ENCODE data around the gene NRG2. TPM values are rescaled to one million over a fixed set of nuclear protein-coding genes. Genes with fewer than 3 reads are reported as not detected.

The NRG2 gene
- total and polyA plus RNA-seq, 9 donors, result 2.6 to 32.6 (median 19.3) TPM

DNA sequence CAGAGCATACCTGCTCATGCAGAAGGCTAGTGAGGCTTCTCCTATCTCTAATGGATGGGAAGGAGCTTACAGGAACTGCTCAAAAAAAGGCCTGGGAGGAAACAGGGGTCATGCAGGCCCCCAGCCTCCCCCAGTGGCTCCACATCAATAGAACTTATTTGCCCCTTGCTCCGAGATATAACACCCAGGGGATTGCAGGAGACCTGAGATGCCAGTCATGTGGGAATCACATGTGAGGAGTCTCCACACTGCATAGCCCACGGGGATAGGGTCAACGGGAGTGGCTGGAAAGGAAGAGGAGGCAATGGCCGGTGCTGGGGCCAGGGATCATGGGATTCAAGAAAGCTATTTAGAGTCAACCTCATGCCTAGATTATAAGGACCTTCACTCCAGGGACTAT lies 76.2 kb downstream of the NRG2 start:
- TF ChIP-seq EP300 (IDR thresholded peaks at IDR 0.05) (no peak), POLR2A (IDR thresholded peaks at IDR 0.05) (no peak)
- TF ChIP-seq, protein P1, sequence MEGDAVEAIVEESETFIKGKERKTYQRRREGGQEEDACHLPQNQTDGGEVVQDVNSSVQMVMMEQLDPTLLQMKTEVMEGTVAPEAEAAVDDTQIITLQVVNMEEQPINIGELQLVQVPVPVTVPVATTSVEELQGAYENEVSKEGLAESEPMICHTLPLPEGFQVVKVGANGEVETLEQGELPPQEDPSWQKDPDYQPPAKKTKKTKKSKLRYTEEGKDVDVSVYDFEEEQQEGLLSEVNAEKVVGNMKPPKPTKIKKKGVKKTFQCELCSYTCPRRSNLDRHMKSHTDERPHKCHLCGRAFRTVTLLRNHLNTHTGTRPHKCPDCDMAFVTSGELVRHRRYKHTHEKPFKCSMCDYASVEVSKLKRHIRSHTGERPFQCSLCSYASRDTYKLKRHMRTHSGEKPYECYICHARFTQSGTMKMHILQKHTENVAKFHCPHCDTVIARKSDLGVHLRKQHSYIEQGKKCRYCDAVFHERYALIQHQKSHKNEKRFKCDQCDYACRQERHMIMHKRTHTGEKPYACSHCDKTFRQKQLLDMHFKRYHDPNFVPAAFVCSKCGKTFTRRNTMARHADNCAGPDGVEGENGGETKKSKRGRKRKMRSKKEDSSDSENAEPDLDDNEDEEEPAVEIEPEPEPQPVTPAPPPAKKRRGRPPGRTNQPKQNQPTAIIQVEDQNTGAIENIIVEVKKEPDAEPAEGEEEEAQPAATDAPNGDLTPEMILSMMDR (IDR thresholded peaks at IDR 0.05), result no peak
- Histone ChIP-seq H3K4me1 (ENCODE audit: insufficient read depth) (peaks cover 5% of the 10 kb centered on the region), H3K27me3 (no peaks in the 10 kb centered on the region), H3K9me3 (no peaks in the 10 kb centered on the region), H3K36me3 (no peaks in the 10 kb centered on the region), H3K4me3 (no peak overlapping the region), H3K27ac (no peak overlapping the region)
- DNase-seq, result no peak
- WGBS, 3 donors, result 88 to 98% (median 96%) methylated on average over 4 of the region's 4 CpGs
- intact Hi-C loops (cut with DNase I), result loop anchor here in 3 of 4 donors (5.0 to 10.0 kb wide), 3 partner anchors 102 to 115 kb away; no protein-coding TSS in a partner anchor

DNA sequence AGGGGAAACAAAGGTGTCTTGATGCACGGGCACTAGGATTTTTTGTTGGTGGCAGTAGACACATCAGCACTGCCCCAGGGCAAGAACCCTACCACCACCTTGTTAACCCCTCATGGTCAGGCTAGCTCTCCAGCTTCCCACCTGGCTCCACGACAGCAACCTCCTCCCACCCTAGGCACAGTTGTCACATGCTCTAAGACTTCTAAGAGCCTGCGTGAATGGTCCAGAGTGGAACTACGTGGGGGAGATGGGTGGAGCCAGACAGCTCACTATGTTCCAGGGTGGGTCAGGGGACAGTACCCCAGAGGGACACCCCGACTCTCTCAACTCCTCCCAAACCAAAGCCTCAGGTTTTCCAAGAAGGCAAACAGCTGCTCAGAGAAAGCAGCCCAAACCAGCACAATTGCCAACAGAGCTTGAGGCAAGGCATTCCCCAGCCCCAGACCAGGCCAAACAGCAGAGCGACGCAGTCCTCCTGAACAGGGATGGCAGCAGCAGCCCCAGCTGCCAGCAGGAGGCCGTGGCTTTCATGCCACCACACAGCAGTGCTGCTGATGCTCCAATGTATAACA lies 78.0 kb downstream of the NRG2 start:
- TF ChIP-seq POLR2A (IDR thresholded peaks at IDR 0.05), result no peak
- TF ChIP-seq EP300 (IDR thresholded peaks at IDR 0.05), result no peak
- TF ChIP-seq, protein P1 (IDR thresholded peaks at IDR 0.05), result no peak
- intact Hi-C loops (cut with DNase I), result loop anchor here in 3 of 4 donors (5.0 to 10.0 kb wide), 3 partner anchors 100 to 113 kb away; no protein-coding TSS in a partner anchor
- DNase-seq, result no peak
- WGBS, 3 donors, result 77 to 85% (median 80%) methylated on average over 8 of the region's 8 CpGs
- Histone ChIP-seq H3K36me3 (no peaks in the 10 kb centered on the region), H3K4me3 (no peak overlapping the region), H3K27me3 (no peaks in the 10 kb centered on the region), H3K4me1 (ENCODE audit: insufficient read depth) (peaks cover 10% of the 10 kb centered on the region), H3K9me3 (no peaks in the 10 kb centered on the region), H3K27ac (no peak overlapping the region)

DNA sequence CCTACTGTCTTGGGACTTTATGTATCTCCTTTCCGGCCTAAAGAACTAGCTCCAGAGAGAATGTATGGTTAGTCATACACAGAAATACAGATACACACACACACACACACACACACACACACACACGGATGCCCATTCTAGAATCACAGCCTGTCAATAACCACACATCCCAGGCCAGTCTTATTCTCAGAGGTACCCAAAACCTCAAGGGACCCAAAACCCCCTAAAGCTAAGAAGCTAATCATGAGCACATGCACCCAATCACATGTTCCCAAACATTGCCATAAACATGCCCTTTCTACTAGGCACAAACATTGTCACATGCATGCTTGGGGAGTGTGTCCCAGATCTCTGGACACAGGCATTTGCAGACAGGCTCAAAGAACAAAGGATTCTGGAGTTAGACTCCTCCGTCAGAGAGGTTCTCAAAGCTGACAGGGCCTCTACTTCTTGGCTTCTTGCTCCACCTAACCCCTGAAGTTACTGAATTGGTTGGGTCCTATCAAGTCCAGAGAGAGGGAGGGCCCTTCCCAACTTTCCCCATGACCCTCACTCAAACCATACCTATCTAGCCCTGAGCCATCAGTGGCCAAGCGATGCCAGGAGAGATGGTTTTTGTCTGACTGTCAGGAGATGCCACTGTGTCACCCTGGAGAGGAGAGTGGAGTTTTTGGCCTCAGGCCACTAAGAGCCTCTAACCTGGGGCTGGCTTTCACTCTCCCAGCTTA lies 78.7 kb downstream of the NRG2 start:
- no peak overlapping the region for H3K4me3 ChIP-seq
- no peaks in the 10 kb centered on the region for H3K27me3 ChIP-seq
- no peak for DNase-seq
- intact Hi-C loops (cut with DNase I), result loop anchor here in 1 of 4 donors (10.0 kb wide), 1 partner anchor 100 kb away; no protein-coding TSS in a partner anchor
- no peak overlapping the region for H3K27ac ChIP-seq
- peaks cover 10% of the 10 kb centered on the region for H3K4me1 ChIP-seq (ENCODE audit: insufficient read depth)
- no peaks in the 10 kb centered on the region for H3K9me3 ChIP-seq
- WGBS, 3 donors, result 90 to 95% (median 93%) methylated on average over 4 of the region's 4 CpGs
- no peak for TF ChIP-seq POLR2A (IDR thresholded peaks at IDR 0.05)
- TF ChIP-seq EP300 (IDR thresholded peaks at IDR 0.05), result no peak
- TF ChIP-seq, protein P1 (IDR thresholded peaks at IDR 0.05), result no peak
- no peaks in the 10 kb centered on the region for H3K36me3 ChIP-seq

DNA sequence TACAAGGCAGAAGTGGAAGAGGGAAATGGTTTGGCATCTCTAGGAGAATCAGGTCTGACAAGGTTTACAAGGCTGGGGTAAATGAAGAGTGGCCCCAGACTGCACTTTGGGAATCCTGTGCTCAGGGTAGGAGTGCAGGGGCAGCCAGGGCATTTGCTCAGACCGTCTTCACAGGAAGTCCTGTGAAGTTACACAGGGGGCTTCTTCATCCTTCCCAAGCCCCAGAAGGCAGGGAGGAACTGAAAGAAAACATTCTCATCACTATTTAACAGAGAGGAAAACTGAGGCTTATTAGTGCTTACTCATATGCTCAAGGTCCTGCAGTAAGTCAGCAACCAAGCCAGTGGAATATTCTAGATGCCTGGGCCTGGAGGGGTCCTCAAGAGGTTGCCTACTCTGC lies 80.7 kb downstream of the NRG2 start:
- intact Hi-C loops (cut with DNase I), result loop anchor here in 1 of 4 donors (10.0 kb wide), 1 partner anchor 98 kb away; no protein-coding TSS in a partner anchor
- WGBS, 3 donors, result 76 to 95% (median 83%) methylated on average over 1 of the region's 1 CpG
- H3K4me1 ChIP-seq (ENCODE audit: insufficient read depth), result peaks cover 7% of the 10 kb centered on the region
- TF ChIP-seq, protein P1 (IDR thresholded peaks at IDR 0.05), result no peak
- TF ChIP-seq POLR2A (IDR thresholded peaks at IDR 0.05) (no peak), EP300 (IDR thresholded peaks at IDR 0.05) (no peak)
- no peak overlapping the region for H3K4me3 ChIP-seq
- H3K27ac ChIP-seq, result no peak overlapping the region
- no peaks in the 10 kb centered on the region for H3K36me3 ChIP-seq
- H3K27me3 ChIP-seq, result no peaks in the 10 kb centered on the region
- no peaks in the 10 kb centered on the region for H3K9me3 ChIP-seq
- no peak for DNase-seq

Measured in ovary (tissue), 9 donors.